SK-MEL-5 (cell line): Measurements from ENCODE around the gene SLC35B2. TPM values are rescaled to one million over a fixed set of nuclear protein-coding genes. Genes with fewer than 3 reads are reported as not detected.

ENCODE experiments used
- DNase-seq: peaks from one replicate; pipeline ENCODE4 v3.0.0-alpha.2; 2016; ENCODE audit warnings: low read depth, low spot score
- in situ Hi-C: cut with HindIII; loops from 2 replicates; pipeline ENCODE4 v1.10.0; 2016; ENCODE audit warnings: low sequenced_read_pairs, high pct_unique_total_duplicates, low pct_unique_long_range_greater_than_20kb
- polyA plus RNA-seq, 2 experiments: library from polyadenylated mRNA; depleted of rRNA; stranded (reverse); fragments of >200 nt; gene quantifications; 2 replicates each; pipeline ENCODE4 v1.2.3, GENCODE V29; 2015
- total RNA-seq: library from RNA; depleted of rRNA; stranded (reverse); fragments of >200 nt; shearing (Covaris generic); gene quantifications from 2 replicates; pipeline ENCODE4 v1.2.3, GENCODE V29; 2014; rRNA removed

Gene SLC35B2
- total RNA-seq = 334 and 361 TPM in 2 replicates
- 481 and 517 TPM in 2 replicates for polyA plus RNA-seq (2015; cell fraction: cytosol; rRNA removed)
- polyA plus RNA-seq (2015; cell fraction: nucleus; rRNA removed) = 123 and 129 TPM in 2 replicates

DNA sequence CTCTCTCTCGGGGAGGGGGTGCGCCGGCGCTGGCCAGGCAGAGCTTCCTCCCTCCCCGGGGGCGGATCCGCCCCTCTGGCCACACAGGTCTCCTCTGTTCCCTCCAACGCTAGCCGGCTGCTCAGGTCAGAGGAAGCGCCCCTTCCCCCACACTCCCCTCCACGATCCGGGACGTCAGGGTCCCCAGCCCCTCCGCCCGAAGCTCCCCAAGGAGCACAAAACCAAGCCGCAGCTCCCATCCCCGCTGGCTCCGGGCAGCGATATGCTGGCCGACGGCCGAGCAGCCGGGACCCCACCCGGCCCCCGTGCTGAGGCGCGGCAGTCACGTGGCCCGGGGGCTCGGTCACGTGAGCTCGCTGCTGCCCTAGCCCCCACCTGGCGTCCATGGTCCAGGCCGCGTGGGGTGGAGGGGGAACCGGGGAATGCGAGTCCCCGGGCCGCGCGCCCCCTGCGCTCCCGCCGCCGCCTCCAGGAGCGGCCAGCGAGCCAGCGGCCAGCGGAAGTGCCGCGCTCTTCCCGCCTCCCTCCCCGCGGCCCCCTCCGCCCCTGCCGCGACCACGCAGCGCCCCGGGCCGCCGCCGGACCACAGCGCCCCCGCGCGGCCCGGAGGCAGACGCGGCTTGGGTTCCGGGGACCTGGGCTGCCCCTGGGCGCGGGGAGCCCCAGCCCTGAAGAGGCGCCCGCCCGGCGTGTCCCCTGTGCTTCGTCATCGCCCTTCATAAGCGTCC, at the start of gene SLC35B2:
Gene SLC35B2, minus strand, starts transcription at position 504 of the 728 bp plus-strand sequence. Its CDS starts 118 bp downstream, at position 386.
- in situ Hi-C loops = no loop called here
- peak; percentile 92 for DNase-seq

GRCh38 chr6:44306710-44307109, 49.4 kb upstream of the SLC35B2 start:
- DNase-seq = no peak
- in situ Hi-C loops = no loop called here

DNA sequence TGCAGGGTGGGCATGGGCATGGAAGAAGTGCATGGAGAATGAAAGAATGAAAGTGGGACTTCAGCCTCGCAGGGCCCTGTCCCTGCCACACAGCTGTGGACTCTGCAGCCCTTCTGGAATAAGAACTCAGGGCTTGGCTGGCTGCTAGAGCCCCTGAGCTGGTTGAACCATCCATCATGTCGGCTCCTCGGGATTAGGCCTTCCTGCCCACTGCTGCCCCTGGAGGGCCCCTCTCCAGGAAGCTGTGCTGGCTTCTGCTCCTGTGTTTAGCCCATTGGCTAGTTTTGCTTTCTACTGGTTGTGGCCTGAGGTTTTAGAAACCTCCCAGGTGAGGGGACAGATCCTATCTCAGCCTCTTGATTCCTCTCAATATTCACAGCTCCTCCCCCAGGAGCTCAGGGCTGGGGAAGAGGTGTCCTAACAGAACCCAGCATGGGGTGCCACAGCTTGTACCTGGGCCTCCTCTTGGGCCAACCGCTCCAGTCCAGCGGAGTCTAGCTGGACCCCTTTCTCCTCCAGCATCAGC, 47.9 kb upstream of the SLC35B2 start:
- in situ Hi-C loops = no loop called here
- no peak for DNase-seq

DNA sequence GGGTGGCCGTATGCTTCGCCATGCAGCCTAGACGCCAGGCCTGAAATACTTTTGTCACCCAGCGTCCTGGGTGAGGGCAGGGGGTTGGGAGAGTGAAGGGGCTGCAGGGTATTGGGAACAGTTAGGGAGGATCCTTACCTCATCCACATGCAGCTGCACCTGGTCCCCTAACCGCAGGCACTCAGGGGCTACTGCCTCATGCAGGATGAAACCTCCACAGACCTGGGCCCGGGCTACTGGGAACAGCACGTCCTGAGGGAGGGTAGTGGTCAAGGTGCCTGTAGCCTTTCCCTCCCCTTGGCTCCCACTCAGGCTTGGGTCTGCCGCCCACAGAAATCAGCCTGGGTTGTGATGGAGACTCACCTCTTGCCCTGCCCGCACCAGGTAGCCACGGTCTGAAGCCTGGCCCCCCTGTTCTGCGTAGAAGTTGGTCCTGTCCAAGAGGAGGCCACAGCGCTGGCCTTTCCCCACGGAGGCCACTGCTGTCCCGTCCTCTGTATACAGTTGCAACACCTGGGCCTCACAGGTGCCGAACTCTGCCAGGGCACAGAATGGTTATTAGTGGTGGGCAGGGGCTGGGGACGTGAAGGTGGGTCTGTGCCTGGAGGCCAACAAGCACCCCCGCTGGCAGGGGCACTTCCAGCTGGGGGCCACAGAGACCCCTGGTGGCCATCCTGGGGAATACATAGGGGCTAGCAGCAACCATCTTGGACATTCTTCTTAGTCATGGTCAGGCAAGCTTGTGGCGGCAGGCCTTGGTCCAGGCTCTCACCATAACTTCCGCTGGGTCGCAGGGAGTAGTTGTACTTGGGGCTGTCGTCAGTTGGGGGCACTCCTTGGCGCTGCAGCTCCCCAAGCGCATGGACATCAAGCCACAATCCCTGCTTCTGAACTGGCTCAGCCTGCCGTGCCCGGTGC, 47.2 kb upstream of the SLC35B2 start:
- in situ Hi-C loops = no loop called here
- peak; percentile 58 for DNase-seq

DNA sequence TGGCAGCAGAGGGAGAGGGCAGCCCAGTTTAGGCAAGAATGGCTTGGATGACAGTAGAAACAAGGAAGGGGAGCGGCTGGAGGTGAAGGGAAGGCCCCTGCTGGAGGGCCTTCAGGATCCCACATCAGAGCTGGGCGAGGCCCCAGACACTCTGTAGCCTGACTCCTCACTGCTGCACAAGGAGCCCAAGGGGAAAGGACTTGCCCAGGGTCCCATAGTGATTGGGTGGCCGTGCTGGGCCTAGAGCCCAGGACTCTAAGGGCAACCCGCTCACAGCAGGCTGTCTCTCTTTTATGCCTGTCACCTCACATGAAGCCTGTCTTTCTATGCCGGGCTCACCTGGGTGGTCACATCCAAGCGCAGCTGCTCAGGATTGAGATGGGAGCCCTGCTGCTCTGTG, 46.5 kb upstream of the SLC35B2 start:
- DNase-seq = no peak
- in situ Hi-C loops = no loop called here

DNA sequence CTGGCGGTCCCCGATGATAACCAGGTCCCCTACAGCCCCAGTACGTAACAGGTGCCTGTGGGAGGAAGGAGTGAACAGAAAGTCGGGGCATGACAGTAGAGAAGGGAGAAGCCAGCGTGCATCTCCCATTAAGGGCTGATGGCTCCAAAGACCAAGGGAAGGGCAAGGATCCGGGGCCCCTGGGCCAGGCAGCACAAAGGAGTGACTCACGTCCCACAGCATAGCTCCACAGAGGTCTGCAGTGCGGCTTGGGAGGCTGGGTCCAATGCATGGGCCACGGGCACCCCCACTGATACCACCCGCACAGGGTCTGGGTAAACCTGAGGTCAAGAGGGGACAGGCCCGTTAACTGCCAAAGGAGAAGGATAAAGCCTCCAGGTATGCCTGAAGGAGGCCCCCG, 45.5 kb upstream of the SLC35B2 start:
- no peak for DNase-seq
- in situ Hi-C loops = no loop called here

- in situ Hi-C loops = no loop called here
- DNase-seq = no peak
Measured at GRCh38 chr6:44301782-44302564, 44.6 kb upstream of the SLC35B2 start.

- in situ Hi-C loops = no loop called here
- no peak for DNase-seq
Measured at GRCh38 chr6:44301106-44301505, 43.8 kb upstream of the SLC35B2 start.

DNA sequence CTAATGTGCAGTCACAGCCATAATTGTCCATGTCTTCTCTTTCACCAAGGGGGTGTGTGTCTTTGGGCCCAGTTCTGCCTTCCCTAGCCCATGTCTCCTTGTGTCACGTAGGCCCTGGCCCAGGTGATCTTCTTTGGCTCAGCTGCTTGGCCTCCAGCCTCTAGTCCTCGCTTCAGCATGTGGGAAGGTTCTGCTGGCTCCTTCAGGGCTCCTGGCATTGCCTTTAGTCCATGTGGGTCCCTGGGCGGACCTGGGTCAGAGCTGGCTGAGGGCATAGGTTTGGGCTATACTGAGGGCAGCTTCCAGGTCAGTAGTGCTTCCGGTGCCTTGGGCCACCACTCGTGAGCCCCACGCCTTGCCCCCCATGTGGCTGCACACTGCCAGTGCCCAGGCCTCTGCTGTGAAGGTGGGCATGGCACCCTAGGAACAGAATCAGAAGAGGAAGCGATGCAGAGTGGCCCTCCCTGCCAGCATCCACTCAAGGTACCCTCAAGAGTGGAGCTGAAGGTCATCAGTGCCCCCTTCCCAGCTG, 43.0 kb upstream of the SLC35B2 start:
- in situ Hi-C loops = no loop called here

DNA sequence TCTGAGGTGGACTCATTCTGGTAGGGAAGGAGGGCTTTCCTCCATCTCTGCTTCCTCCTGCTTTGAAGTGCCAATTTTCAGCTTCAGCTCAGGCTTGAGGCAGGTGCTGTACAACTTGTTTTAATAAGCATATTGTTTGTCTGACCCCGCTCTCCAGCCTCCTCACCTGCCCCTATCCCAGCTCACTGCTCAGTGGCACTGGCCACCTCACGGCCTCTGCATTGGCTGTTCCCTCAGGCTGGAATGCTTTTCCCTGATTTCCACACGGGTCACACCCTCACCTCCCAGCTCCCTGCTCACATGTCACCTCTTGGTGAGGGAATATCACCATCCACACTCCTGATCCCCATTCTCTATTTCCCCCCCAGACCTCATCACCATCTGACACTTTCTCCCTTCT, 41.5 kb upstream of the SLC35B2 start:
- DNase-seq = no peak
- in situ Hi-C loops = no loop called here

More for the DNA sequence above, 43.0 kb upstream of the SLC35B2 start:
- no peak for DNase-seq

DNA sequence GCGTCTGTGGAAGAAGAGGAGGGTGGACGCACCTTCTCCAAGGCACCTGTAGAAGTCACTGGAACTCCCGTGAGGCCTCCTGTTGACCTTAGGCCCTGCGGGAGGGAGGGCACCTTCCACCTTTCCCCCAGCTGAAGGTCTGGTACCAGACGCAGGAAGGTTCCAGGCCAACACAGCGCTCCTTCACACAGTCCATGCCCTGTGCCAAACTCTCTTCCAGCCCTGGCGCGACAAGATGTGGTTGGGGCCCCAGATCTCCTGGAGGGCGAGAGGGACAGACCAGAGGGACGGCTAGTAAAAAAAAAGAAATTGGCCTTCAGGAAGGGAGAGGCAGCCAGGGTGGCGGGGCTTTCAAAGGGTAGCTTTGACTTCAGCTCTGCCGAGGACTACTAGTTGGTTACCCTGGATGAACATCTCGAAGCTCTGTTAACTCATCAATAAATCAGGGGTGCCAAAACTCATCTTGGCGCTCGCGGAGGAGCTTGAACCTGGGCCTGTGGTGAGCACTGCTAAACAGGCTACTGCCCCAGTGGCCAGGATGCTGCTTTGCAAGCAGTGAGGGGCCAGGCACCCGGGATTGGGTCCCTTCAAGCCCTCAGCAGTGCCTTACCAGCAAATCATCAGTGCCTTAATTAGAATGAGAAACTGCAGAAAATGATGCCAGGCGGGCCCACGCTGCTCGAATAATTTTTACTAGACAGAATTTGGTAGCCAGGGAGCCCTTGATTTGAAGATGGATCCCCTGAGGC, 40.9 kb upstream of the SLC35B2 start:
- in situ Hi-C loops = no loop called here
- DNase-seq = no peak

DNA sequence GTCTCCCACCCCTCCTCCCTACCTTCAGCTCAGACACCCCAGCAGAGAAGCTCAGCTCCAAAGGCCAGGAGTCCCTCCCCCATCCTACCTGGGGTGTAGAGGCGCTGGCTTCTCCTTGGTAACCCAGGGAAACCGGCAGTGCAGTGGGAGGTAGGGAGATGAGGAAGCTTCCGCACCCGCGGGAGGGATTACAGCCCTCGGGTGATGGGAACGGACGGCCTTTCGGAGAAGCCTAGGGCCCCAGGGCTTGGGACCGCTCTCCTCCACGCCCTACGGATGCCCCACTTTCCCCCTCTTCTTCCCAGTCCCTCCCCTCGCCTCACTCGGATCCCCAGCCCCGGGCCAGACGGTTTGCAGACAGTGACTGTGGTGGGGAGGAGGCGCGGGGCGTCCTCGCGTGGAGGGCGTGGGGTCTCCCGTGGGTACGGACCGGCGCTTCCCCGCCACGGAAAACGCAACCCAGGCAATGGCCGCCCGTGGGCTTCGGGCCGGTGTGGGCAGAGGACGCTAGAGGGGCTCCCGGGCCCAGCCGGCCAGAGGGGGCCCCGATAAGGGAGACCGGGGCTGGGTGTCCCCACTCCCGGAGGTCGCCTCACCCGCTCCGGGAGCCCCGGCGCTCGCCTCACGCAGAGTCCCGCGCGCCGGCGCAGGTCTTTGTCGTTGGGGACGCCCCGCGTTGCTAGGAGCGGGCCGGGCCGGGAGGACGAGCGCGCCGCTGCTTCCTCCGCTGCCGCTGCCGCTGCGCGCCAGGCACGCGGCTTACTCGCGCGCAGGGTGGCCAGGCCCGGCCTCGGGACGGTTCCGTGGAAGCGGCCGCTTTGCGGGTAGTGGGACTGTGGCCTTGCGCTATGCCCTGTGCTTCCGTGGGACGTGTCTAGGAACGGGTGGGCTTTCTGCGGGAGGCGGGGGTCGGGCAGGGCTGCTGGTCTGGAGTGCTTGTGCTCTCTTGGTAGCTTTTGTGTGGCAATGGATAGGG, 40.0 kb upstream of the SLC35B2 start:
- DNase-seq = no peak
- in situ Hi-C loops = no loop called here

- DNase-seq = no peak
- in situ Hi-C loops = no loop called here
Measured at GRCh38 chr6:44294832-44295791, 37.8 kb upstream of the SLC35B2 start.

- DNase-seq = no peak
- in situ Hi-C loops = no loop called here
Measured at GRCh38 chr6:44292661-44293365, 35.5 kb upstream of the SLC35B2 start.
